HCT116 (cell line): ENCODE measurements around the gene EFCAB8. TPM values are rescaled to one million over a fixed set of nuclear protein-coding genes. Genes with fewer than 3 reads are reported as not detected.

Experiments
- ATAC-seq: fragments of 200-7000 bp; cut with Tn5 transposase; 2 replicates; pipeline ENCODE4 v1.9.1; 2020; ENCODE audit warnings: mild to moderate bottlenecking, moderate library complexity
- BruUV-seq: library from RNA; stranded (reverse); fragments of 400-500 nt; replicated peaks from 2 replicates; lab custom pipeline; 2021; lab: Mats Ljungman, UMichigan
- CTCF ChIA-PET: fragments of 300-600 bp; sonication (Branson Sonifier 250); formaldehyde crosslinking; loops from one replicate; lab custom pipeline; 2021; ENCODE audit warnings: antibody characterized with exemption; lab: Charles Lee
- POLR2A ChIA-PET: fragments of 300-600, 350-600 bp; sonication (Branson Sonifier 250); formaldehyde crosslinking; loops from one replicate; lab custom pipeline; 2021; ENCODE audit warnings: antibody characterized with exemption; lab: Charles Lee
- RAD21 ChIA-PET, 2 experiments: fragments of 300-600 bp; sonication (Branson Sonifier 250); formaldehyde crosslinking; loops; one replicate each; lab custom pipeline; 2023; ENCODE audit warnings: low total read pairs in 2 of 2; ENCODE audit not compliant: uncharacterized antibody in 2 of 2, unreplicated experiment in 2 of 2, low non-redundant PET in 1 of 2; lab: Charles Lee
- DNase-seq: peaks from one replicate; pipeline ENCODE4 v3.0.0-alpha.2; 2010; ENCODE audit warnings: low read depth, low spot score
- H2AFZ ChIP-seq: fragments of 200-600 bp; shearing (Covaris generic), sonication (generic); 2 replicates; pipeline ENCODE4 v1.6.1; 2017; ENCODE audit warnings: low read depth, mixed run types, mixed read lengths, antibody characterized with exemption, low read length; ENCODE audit not compliant: poor library complexity, severe bottlenecking
- H3K27ac ChIP-seq: 2 replicates; pipeline ENCODE4 v1.5.1; 2012; ENCODE audit warnings: low read depth, low read length
- H3K27me3 ChIP-seq: fragments of 200-600 bp; sonication (generic); 2 replicates; pipeline ENCODE4 v1.6.1; 2016; ENCODE audit warnings: mixed run types, low read length, mixed read lengths; ENCODE audit not compliant: insufficient read depth
- H3K36me3 ChIP-seq, 2 experiments: fragments of 200-500 bp in 1 of 2; fragments of 200-600 bp in 1 of 2; sonication (Bioruptor generic) in 1 of 2; sonication (generic) in 1 of 2; 2 replicates each; pipeline versions ENCODE4 v1.5.1 to v1.6.1; 2014 to 2016; ENCODE audit warnings: low read length in 2 of 2, inconsistent platforms in 1 of 2, mixed read lengths in 1 of 2, mixed run types in 1 of 2; ENCODE audit not compliant: insufficient read depth in 2 of 2, control insufficient read depth in 1 of 2
- H3K4me1 ChIP-seq, 2 experiments: fragments of 200-600 bp in 1 of 2; sonication (generic) in 1 of 2; 2 replicates each; pipeline versions ENCODE4 v1.5.1 to v1.6.1; 2012 to 2017; ENCODE audit warnings: low read length in 2 of 2, inconsistent platforms in 1 of 2, mild to moderate bottlenecking in 1 of 2, mixed read lengths in 1 of 2, mixed run types in 1 of 2, moderate library complexity in 1 of 2; ENCODE audit not compliant: insufficient read depth in 2 of 2, control insufficient read depth in 1 of 2
- H3K4me2 ChIP-seq: fragments of 200-600 bp; sonication (generic); 2 replicates; pipeline ENCODE4 v1.6.1; 2017; ENCODE audit warnings: mixed run types, low read length, mixed read lengths
- H3K4me3 ChIP-seq, 2 experiments: fragments of 200-600 bp in 1 of 2; sonication (generic) in 1 of 2; replicated peaks in 1 of 2; 2 replicates each; pipeline ENCODE4 v1.5.1; 2011 to 2016; ENCODE audit warnings: low read length in 2 of 2, control low read depth in 1 of 2, low read depth in 1 of 2, mild to moderate bottlenecking in 1 of 2, mixed read lengths in 1 of 2, mixed run types in 1 of 2
- H3K79me2 ChIP-seq: fragments of 200-600 bp; sonication (generic); 2 replicates; pipeline ENCODE4 v1.6.1; 2017; ENCODE audit warnings: mild to moderate bottlenecking, mixed run types, low read length, moderate library complexity, mixed read lengths; ENCODE audit not compliant: insufficient read depth
- H3K9ac ChIP-seq: fragments of 200-600 bp; sonication (generic); 2 replicates; pipeline ENCODE4 v1.6.1; 2016; ENCODE audit warnings: low read length, mixed read lengths
- H3K9me2 ChIP-seq: fragments of 200-600 bp; sonication (generic), shearing (Covaris generic); 2 replicates; pipeline ENCODE4 v1.6.1; 2017; ENCODE audit warnings: mixed run types, mild to moderate bottlenecking, moderate library complexity; ENCODE audit not compliant: insufficient read depth
- H3K9me3 ChIP-seq, 2 experiments: fragments of 200-500 bp in 1 of 2; fragments of 200-600 bp in 1 of 2; sonication (Bioruptor generic) in 1 of 2; sonication (generic) in 1 of 2; 2 replicates each; pipeline ENCODE4 v1.6.1; 2014 to 2017; ENCODE audit warnings: low read length in 2 of 2, mixed read lengths in 2 of 2, inconsistent platforms in 1 of 2, low read depth in 1 of 2, mild to moderate bottlenecking in 1 of 2, mixed run types in 1 of 2, moderate library complexity in 1 of 2; ENCODE audit not compliant: control insufficient read depth in 1 of 2, insufficient read depth in 1 of 2
- H4K20me1 ChIP-seq: fragments of 200-600 bp; sonication (generic), shearing (Covaris generic); 2 replicates; pipeline ENCODE4 v1.6.1; 2017; ENCODE audit warnings: mixed run types, mild to moderate bottlenecking, moderate library complexity; ENCODE audit not compliant: insufficient read depth
- CBX3 ChIP-seq: IDR thresholded peaks from 2 replicates; pipeline ENCODE4 v1.6.1; 2012; ENCODE audit warnings: low read depth
- CEBPB ChIP-seq: IDR thresholded peaks from 2 replicates; pipeline ENCODE4 v1.6.1; 2012; ENCODE audit warnings: low read depth
- EGR1 ChIP-seq: IDR thresholded peaks from 2 replicates; pipeline ENCODE4 v1.6.1; 2012; ENCODE audit warnings: low read depth
- ELF1 ChIP-seq: IDR thresholded peaks from 2 replicates; pipeline ENCODE4 v1.6.1; 2012; ENCODE audit warnings: low read depth, borderline replicate concordance
- EZH2 ChIP-seq: fragments of 200-600 bp; sonication (generic); IDR thresholded peaks from 2 replicates; pipeline ENCODE4 v1.6.1; 2017; ENCODE audit warnings: antibody characterized with exemption, mixed run types
- FOSL1 ChIP-seq: IDR thresholded peaks from 2 replicates; pipeline ENCODE4 v1.6.1; 2012; ENCODE audit warnings: low read depth
- POLR2AphosphoS5 ChIP-seq: IDR thresholded peaks from 2 replicates; pipeline ENCODE4 v1.6.1; 2011; ENCODE audit warnings: mild to moderate bottlenecking, low read depth, low read length, moderate library complexity
- RAD21 ChIP-seq: IDR thresholded peaks from 2 replicates; pipeline ENCODE4 v1.6.1; 2012; ENCODE audit warnings: low read depth, mild to moderate bottlenecking
- SIN3A ChIP-seq: IDR thresholded peaks from 2 replicates; pipeline ENCODE4 v1.6.1; 2012; ENCODE audit warnings: low read depth
- SP1 ChIP-seq: IDR thresholded peaks from 2 replicates; pipeline ENCODE4 v1.6.1; 2012; ENCODE audit warnings: low read depth
- SRF ChIP-seq: IDR thresholded peaks from 2 replicates; pipeline ENCODE4 v1.6.1; 2012; ENCODE audit warnings: low read depth
- TCF7L2 ChIP-seq: IDR thresholded peaks from 2 replicates; pipeline ENCODE4 v1.7.0; 2011; ENCODE audit warnings: borderline replicate concordance, inconsistent platforms; ENCODE audit not compliant: insufficient read depth, insufficient read length; ENCODE audit errors: extremely low read depth
- ZFX ChIP-seq: fragments of 450-650 bp; IDR thresholded peaks from 2 replicates; pipeline ENCODE4 v1.6.1; 2017
- ZNF274 ChIP-seq: fragments of 200-500 bp; sonication (Bioruptor generic); IDR thresholded peaks from 2 replicates; pipeline ENCODE4 v1.6.1; 2014; ENCODE audit warnings: mild to moderate bottlenecking, low read depth, low read length, inconsistent platforms
- intact Hi-C: fragments of 100-400 bp; cut with micrococcal nuclease; formaldehyde crosslinking; loops from 2 replicates; pipeline ENCODE4 v1.10.0; 2022
- total RNA-seq: library from RNA; stranded (reverse); gene quantifications from one replicate; pipeline ENCODE4 v1.2.1, GENCODE V29; 2021; ENCODE audit not compliant: unreplicated experiment
- TF ChIP-seq, protein P1 (sequence below), 3 experiments: fragments of 200-600 bp in 1 of 3; sonication (generic) in 1 of 3; IDR thresholded peaks in 2 of 3; conservative IDR thresholded peaks in 1 of 3; 2 replicates each; pipeline ENCODE4 v1.5.1; 2012 to 2017; ENCODE audit warnings: low read depth in 2 of 3, low read length in 2 of 3, antibody characterized with exemption in 1 of 3, borderline replicate concordance in 1 of 3, control low read depth in 1 of 3, mild to moderate bottlenecking in 1 of 3, mixed read lengths in 1 of 3, mixed run types in 1 of 3, moderate library complexity in 1 of 3; ENCODE audit not compliant: insufficient read depth in 1 of 3
- TF ChIP-seq, protein P2 (sequence below): IDR thresholded peaks from 2 replicates; pipeline ENCODE4 v1.6.1; 2012
- TF ChIP-seq, protein P3 (sequence below): IDR thresholded peaks from 2 replicates; pipeline ENCODE4 v1.6.1; 2011; ENCODE audit warnings: mild to moderate bottlenecking, low read length, moderate library complexity; ENCODE audit not compliant: insufficient replicate concordance; ENCODE audit errors: extremely low read depth

Gene EFCAB8
- total RNA-seq, 1 experiment from 2014 or later, result 0.42 TPM

GRCh38 chr20:33008336-33009213 lies 149.9 kb downstream of the EFCAB8 start:
- BruUV-seq, result no TSS peak
- Histone ChIP-seq H3K27me3 (peaks cover 7% of the 10 kb centered on the region; the same call in 1 of the 2 replicates), H3K4me1 (no peaks in the 10 kb centered on the region), H3K36me3 (no peaks in the 10 kb centered on the region), H2AFZ (no peak overlapping the region), H3K4me2 (no peak overlapping the region), H3K9me2 (no peaks in the 10 kb centered on the region), H3K79me2 (no peaks in the 10 kb centered on the region), H3K9ac (no peak overlapping the region), H3K27ac (no peak overlapping the region), H3K4me3 (no peak overlapping the region), H3K9me3 (no peaks in the 10 kb centered on the region), H4K20me1 (no peaks in the 10 kb centered on the region)
- no peak for DNase-seq
- ChIA-PET RAD21 (no interaction called here), POLR2A (no interaction called here), CTCF (no interaction called here)
- TF ChIP-seq, protein P1, sequence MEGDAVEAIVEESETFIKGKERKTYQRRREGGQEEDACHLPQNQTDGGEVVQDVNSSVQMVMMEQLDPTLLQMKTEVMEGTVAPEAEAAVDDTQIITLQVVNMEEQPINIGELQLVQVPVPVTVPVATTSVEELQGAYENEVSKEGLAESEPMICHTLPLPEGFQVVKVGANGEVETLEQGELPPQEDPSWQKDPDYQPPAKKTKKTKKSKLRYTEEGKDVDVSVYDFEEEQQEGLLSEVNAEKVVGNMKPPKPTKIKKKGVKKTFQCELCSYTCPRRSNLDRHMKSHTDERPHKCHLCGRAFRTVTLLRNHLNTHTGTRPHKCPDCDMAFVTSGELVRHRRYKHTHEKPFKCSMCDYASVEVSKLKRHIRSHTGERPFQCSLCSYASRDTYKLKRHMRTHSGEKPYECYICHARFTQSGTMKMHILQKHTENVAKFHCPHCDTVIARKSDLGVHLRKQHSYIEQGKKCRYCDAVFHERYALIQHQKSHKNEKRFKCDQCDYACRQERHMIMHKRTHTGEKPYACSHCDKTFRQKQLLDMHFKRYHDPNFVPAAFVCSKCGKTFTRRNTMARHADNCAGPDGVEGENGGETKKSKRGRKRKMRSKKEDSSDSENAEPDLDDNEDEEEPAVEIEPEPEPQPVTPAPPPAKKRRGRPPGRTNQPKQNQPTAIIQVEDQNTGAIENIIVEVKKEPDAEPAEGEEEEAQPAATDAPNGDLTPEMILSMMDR (IDR thresholded peaks at IDR 0.05 in 2 of 3, conservative IDR thresholded peaks at IDR 0.05 in 1 of 3; ENCODE audit: borderline replicate concordance in 1 of 3, insufficient read depth in 1 of 3, low read depth in 2 of 3, low read length in 2 of 3), result no peak
- TF ChIP-seq EZH2 (no peak), POLR2AphosphoS5 (no peak), EGR1 (no peak), FOSL1 (no peak), ZFX (no peak), SRF (no peak), TCF7L2 (no peak), RAD21 (no peak), ELF1 (no peak), SP1 (no peak), CBX3 (no peak), ZNF274 (no peak), SIN3A (no peak), CEBPB (no peak)
- TF ChIP-seq, protein P2, sequence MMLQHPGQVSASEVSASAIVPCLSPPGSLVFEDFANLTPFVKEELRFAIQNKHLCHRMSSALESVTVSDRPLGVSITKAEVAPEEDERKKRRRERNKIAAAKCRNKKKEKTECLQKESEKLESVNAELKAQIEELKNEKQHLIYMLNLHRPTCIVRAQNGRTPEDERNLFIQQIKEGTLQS, result no peak
- TF ChIP-seq, protein P3, sequence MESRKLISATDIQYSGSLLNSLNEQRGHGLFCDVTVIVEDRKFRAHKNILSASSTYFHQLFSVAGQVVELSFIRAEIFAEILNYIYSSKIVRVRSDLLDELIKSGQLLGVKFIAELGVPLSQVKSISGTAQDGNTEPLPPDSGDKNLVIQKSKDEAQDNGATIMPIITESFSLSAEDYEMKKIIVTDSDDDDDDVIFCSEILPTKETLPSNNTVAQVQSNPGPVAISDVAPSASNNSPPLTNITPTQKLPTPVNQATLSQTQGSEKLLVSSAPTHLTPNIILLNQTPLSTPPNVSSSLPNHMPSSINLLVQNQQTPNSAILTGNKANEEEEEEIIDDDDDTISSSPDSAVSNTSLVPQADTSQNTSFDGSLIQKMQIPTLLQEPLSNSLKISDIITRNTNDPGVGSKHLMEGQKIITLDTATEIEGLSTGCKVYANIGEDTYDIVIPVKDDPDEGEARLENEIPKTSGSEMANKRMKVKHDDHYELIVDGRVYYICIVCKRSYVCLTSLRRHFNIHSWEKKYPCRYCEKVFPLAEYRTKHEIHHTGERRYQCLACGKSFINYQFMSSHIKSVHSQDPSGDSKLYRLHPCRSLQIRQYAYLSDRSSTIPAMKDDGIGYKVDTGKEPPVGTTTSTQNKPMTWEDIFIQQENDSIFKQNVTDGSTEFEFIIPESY, result no peak
- no peak for ATAC-seq
- intact Hi-C loops, result no loop called here
